Skeletal muscle satellite cell (primary cell): ENCODE results near the gene PLEKHA5.
"Not testable (repeated sequence)": the region's sequence is repeated elsewhere in the genome, so short reads cannot be mapped to it uniquely, and the experiment has no call there.

Experiments
- H3K27me3 ChIP-seq: 2 replicates; pipeline ENCODE4 v1.7.0; 2013; ENCODE audit warnings: low read length; ENCODE audit not compliant: control insufficient read depth, insufficient read depth
- H3K36me3 ChIP-seq: 2 replicates; pipeline ENCODE4 v1.7.0; 2013; ENCODE audit warnings: mild to moderate bottlenecking, control low read depth, low read length; ENCODE audit not compliant: insufficient read depth
- H3K4me1 ChIP-seq: 2 replicates; pipeline ENCODE4 v1.7.0; 2013; ENCODE audit warnings: low read length; ENCODE audit not compliant: control insufficient read depth, insufficient read depth
- H3K4me2 ChIP-seq: 2 replicates; pipeline ENCODE4 v1.7.0; 2013; ENCODE audit warnings: mild to moderate bottlenecking, low read length
- H3K4me3 ChIP-seq: 2 replicates; pipeline ENCODE4 v1.7.0; 2013; ENCODE audit warnings: low read length
- H3K9ac ChIP-seq: 2 replicates; pipeline ENCODE4 v1.7.0; 2013; ENCODE audit warnings: mild to moderate bottlenecking, low read depth, low read length, moderate library complexity
- H3K9me3 ChIP-seq: replicated peaks from 2 replicates; pipeline ENCODE4 v1.7.0; 2013; ENCODE audit warnings: mild to moderate bottlenecking, control low read depth, low read length

The PLEKHA5 gene

DNA sequence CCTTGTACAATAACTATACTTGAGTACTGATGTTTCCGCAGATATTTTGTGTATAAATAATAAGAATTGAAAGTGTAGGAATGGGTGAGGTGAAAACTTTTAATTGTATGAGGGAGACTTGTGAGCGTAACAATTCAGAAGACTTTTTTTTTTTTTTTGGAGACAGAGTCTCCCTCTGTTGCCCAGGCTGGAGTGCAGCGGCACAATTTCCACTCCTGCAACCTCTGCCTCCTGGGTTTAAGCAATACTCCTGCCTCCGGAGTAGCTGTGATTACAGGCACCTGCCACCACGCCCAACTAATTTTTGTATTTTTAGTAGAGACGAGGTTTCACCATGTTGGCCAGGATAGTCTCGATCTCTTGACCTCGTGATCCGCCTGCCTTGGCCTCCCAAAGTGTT, 40.8 kb downstream of the PLEKHA5 start:
- not testable (repeated sequence) for H3K4me3 ChIP-seq, H3K4me2 ChIP-seq, H3K36me3 ChIP-seq, H3K9me3 ChIP-seq, H3K9ac ChIP-seq, H3K27me3 ChIP-seq, H3K4me1 ChIP-seq

DNA sequence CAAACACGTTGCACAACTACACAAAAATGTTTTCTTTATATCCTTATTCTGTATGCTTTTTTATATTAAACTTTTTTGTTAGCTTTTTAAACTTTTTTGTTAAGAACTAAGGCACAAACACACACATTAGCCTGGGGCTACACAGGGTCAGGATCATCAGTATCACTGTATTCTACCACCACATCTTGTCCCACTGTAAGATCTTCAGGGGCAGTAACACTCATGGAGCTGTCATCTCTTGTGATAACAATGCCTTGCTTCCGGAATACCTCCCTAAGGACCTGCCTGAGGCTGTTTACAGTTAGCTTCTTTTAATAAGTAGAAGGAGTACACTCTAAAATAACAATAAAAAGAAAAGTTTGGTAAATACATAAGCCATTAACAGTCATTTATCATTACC, 42.2 kb downstream of the PLEKHA5 start:
- H3K27me3 ChIP-seq = no peaks in the 10 kb centered on the region
- no peaks in the 10 kb centered on the region for H3K4me1 ChIP-seq
- no peaks in the 10 kb centered on the region for H3K9me3 ChIP-seq
- H3K36me3 ChIP-seq = no peaks in the 10 kb centered on the region
- no peak overlapping the region for H3K4me3 ChIP-seq
- H3K4me2 ChIP-seq = no peak overlapping the region
- H3K9ac ChIP-seq = no peak overlapping the region

DNA sequence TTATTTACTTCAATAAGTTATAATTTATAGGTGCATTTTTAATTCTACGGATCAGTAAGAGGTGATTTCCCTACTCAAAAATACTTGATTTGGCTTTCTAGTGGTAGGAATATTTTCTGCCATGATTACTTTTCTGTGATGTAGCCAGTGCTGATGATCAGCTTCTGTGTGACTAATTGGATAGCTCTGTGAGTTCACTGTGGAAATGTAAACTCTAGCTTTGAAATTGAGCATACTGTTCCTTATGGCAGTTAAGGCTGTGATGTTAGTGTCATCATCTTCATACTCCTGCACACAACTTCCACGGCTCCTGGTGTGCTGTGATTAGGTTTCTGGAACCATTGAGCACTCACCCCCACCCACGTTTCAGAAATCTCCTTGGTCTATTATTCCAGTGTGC, 48.2 kb downstream of the PLEKHA5 start:
- H3K9ac ChIP-seq = no peak overlapping the region
- H3K27me3 ChIP-seq = no peaks in the 10 kb centered on the region
- H3K9me3 ChIP-seq = no peaks in the 10 kb centered on the region
- H3K4me3 ChIP-seq = no peak overlapping the region
- H3K36me3 ChIP-seq = no peaks in the 10 kb centered on the region
- no peak overlapping the region for H3K4me2 ChIP-seq
- no peaks in the 10 kb centered on the region for H3K4me1 ChIP-seq

DNA sequence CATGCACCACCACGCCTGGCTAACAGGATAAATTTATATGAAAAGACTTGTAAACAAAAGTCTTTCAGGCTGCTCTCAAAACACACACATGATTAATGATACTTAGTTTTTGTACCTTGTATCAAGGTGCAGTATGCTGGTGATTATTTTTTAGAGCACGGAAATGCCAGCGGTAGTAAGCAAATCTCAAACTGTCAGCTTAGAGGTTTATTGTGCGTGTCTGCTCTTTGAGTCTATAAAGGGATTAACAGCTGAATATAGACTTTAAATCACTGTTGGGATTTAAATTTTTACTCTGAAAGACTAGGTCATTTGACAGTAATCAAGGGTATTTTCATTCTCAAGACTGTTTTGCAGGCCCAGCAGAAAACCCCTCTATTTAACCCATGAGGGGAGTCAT, 50.5 kb downstream of the PLEKHA5 start:
- Histone ChIP-seq H3K9ac (no peak overlapping the region), H3K36me3 (no peaks in the 10 kb centered on the region), H3K4me2 (no peak overlapping the region), H3K4me3 (no peak overlapping the region), H3K4me1 (no peaks in the 10 kb centered on the region), H3K27me3 (no peaks in the 10 kb centered on the region), H3K9me3 (no peaks in the 10 kb centered on the region)

DNA sequence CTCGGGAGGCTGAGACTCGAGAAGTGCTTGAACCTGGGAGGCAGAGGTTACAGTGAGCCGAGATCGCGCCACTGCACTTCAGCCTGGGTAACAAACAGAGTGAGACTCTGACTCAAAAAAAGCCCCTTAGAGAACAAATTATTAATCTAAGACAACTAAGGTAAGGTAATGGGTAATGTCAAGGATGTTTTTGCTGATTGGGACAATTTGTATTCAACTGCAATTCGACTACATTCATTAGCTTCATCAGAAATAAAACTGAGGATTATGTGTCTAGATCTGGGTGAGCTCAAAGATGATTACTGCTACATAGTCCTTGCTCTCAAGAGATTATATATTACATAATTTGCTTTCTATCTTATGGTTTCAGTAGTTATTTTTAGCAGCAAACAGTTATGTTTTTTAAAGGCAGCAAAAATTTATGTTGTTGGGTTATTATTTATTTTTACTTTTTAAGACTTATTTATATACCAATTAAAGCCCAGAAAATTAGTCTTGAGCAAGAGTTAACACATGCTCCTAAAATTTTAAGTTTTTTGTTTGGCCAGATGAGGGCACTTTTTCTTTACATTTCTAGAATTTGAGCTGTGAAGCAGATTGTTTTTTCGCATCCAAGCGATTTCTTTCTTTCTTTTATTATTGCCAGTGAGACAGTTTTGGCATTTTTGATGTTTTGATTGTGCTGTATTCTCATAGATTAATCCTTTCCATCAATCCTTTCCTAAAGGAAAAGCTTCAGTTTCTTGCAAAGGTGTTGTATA, 52.3 kb downstream of the PLEKHA5 start:
- Histone ChIP-seq H3K9ac (no peak overlapping the region), H3K4me1 (peaks cover 3% of the 10 kb centered on the region), H3K36me3 (no peaks in the 10 kb centered on the region), H3K4me2 (no peak overlapping the region), H3K4me3 (no peak overlapping the region), H3K27me3 (no peaks in the 10 kb centered on the region), H3K9me3 (no peaks in the 10 kb centered on the region)

DNA sequence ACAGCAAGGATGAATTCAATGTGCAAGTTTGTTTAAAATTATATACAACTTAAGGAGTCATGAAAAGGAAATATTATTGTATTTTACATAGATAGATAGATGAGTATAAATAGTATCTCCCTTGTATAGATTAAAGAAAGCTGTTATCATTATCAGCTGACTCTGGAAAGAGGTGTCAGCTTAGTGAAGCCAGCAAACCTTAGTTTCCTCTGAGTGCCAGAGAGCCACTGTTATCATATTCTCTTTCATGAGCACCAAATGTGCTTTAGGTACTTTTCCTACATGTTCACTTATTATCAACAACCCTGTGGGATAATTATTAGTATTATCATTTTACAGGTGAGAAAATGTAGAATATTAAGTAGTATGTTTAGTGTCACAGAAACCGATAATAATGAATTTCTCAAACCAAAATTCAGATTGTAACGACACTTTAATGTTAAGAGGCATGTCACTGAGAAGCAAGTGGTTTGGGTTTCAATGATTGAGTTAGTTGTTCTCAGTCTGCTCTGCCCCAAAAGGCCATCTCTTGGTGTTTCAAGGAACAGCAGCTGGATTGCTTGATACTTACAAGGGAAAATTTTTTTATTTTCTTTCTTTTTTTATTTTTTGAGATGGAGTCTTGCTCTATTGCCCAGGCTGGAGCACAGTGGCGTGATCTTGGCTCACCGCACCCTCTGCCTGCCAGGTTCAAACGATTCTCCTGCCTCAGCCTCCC, 53.7 kb downstream of the PLEKHA5 start:
- Histone ChIP-seq H3K4me3 (no peak overlapping the region), H3K9me3 (no peaks in the 10 kb centered on the region), H3K4me1 (peaks cover 3% of the 10 kb centered on the region), H3K36me3 (no peaks in the 10 kb centered on the region), H3K9ac (no peak overlapping the region), H3K27me3 (no peaks in the 10 kb centered on the region), H3K4me2 (no peak overlapping the region)

DNA sequence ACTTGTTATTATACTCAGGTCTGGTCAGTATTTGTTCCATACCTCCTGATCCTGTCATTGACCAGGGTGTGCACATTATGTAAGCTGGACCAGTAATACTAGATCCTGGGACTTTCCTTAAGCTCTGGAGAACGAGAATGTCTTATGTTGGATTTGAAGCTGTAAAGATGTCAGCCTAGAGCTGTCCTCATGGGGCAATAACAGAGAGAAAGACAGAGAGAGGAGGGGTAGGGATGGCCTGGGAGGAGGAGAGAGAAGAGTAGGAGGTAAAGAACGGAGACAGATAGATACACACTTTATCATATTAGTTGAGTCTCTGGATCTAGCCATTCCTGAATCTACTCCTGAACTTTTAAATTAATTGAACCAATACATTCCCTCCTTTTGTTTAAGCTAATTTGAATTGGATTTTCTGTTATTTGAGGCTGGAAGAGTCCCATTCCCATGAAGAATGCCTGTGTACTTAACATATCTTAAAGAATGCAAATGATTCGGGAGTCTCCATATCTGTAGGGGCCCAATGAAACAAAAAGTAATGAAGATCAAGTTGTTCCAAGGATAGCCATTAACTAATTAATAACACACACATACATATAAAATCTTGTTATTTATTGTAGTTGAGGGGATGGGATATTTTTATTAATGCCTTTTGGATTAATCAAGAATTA, 55.9 kb downstream of the PLEKHA5 start:
- H3K4me3 ChIP-seq = no peak overlapping the region
- H3K9me3 ChIP-seq = no peaks in the 10 kb centered on the region
- H3K4me2 ChIP-seq = no peak overlapping the region
- H3K9ac ChIP-seq = no peak overlapping the region
- H3K27me3 ChIP-seq = no peaks in the 10 kb centered on the region
- no peaks in the 10 kb centered on the region for H3K36me3 ChIP-seq
- peaks cover 3% of the 10 kb centered on the region for H3K4me1 ChIP-seq

DNA sequence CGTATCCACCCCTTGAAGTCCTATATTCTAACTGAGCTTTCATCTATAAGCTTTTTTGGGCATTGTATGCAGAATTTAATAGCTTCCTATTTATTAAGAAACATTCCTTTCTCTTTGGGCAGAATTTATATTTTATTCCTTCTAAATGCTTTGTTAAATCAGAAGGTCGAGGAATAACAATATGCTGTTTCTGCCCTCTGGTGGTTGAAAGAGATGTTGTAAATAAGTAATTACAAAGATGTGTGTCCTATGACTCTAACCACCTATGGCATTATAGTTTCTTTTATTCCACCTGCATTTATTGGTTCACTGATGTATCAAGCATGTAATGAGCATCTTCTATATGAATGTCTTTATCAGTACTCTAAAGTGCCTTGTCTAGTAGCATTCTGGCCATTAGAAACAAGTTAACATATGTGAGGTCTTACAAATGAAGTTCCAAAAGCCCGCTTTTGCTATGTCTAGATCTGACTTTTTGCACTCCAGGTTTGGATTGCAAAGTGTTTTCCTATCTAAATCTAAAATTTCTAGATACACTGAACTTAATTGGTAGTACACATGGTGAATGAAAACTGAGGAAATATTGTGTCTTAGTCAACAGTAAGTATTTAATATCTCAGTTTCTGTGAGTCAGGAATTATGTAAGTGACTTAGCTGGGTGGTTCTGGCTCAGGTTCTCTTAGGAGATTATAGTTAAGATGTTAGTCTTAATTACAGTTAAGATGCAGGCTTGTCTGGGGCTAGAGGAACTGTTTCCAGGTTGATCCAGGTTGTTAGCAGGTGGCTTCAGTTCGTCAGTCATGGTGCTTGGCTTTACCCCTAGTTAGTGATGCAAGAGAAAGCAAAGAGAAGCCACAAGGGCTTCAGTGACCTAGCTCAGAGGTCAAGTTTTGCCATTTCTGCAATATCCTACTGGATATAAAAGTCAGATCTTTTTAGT, 57.5 kb downstream of the PLEKHA5 start:
- Histone ChIP-seq H3K4me2 (peak overlapping the region; percentile 20), H3K36me3 (no peaks in the 10 kb centered on the region), H3K4me3 (no peak overlapping the region), H3K27me3 (no peaks in the 10 kb centered on the region), H3K9ac (peak overlapping the region; percentile 5), H3K9me3 (no peaks in the 10 kb centered on the region), H3K4me1 (peaks cover 14% of the 10 kb centered on the region)

DNA sequence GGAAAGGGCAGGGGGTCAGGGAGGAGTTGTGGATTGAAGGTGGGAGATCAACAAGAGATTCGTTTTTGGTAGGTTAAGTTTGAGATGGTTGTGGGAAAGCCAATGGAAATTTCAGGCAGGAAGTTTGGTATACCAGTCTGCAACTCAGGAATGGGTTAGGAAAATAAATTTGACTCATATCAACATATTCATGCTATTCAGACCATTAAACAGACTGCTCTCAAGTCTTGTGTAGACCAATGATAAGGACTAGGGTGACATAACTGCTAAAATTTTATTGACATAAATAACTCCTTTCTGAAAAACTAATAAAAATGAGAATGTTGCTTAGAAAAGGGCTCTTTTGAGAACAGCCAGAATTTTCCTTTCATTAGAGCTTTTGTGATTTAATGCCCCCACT, 60.0 kb downstream of the PLEKHA5 start:
- H3K4me2 ChIP-seq = no peak overlapping the region
- H3K9me3 ChIP-seq = no peaks in the 10 kb centered on the region
- no peaks in the 10 kb centered on the region for H3K36me3 ChIP-seq
- H3K27me3 ChIP-seq = no peaks in the 10 kb centered on the region
- H3K9ac ChIP-seq = no peak overlapping the region
- peaks cover 14% of the 10 kb centered on the region for H3K4me1 ChIP-seq
- no peak overlapping the region for H3K4me3 ChIP-seq

DNA sequence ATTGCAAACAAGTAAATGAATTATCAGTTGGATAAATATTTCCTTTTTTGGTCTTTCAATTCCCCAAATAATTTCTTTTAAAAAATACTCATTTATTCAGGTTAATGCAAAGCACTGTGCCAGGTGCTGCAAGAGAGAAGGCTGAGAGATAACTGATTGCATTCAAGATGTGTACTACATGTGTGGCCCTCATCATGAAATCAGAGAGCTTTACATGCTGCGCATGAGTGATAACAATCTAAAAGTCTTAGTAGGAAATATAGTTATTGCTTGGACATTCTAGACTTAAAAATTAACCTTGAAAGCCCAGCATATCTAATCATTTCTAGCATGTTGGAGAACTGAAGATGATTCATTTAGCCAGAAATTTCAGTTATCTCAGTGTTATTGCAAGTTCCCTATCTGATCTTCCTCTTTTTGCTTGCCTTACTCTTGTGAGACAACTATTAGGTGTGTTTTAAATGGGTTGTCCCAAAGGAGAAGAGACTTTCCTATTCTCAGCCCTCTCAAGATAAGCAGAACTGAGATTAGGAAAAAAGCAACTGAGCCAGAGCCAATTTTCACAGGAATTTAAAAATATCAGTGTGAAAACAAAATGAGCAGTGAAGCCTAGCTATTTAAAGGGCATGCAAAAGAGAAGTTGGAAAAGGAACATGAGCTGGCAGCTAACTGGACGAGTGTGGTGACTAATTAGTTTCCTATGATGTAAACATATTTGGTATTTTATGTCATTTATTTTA, 60.9 kb downstream of the PLEKHA5 start:
- Histone ChIP-seq H3K4me2 (no peak overlapping the region), H3K9me3 (no peaks in the 10 kb centered on the region), H3K36me3 (no peaks in the 10 kb centered on the region), H3K4me1 (peaks cover 14% of the 10 kb centered on the region), H3K27me3 (no peaks in the 10 kb centered on the region), H3K4me3 (no peak overlapping the region), H3K9ac (no peak overlapping the region)
